ENCODE data around the gene CARMIL1.

DNA sequence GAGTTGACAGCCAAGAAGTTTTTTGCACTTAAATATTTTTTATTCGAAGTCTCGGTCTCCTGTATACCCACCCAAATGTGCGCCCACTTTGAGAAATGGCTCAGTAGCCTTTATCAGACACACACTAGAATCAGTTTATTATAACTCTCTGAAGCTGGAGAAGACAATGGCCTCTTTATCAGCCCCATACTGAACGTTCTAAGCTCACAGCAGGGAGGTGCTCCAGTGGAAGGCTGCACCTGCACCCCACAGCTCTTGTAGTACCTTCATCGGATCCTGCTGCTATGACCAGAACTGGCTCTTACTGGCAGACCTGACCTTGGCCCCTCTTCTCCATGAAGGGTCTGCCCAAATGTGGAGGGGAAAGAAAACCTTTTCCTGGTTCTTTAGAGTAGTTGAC is 207.8 kb downstream of the CARMIL1 start:
- TF ChIP-seq EZH2phosphoT487 (IDR thresholded peaks at IDR 0.05; ENCODE audit: borderline replicate concordance, low read depth) (no peak), POLR2AphosphoS5 (IDR thresholded peaks at IDR 0.05; ENCODE audit: low read depth, low read length) (no peak), CTCF (IDR thresholded peaks at IDR 0.05) (no peak), EP300 (IDR thresholded peaks at IDR 0.05; ENCODE audit: borderline replicate concordance in 1 of 2, low read depth in 1 of 2, low read length in 1 of 2) (no peak), SIN3A (IDR thresholded peaks at IDR 0.05; ENCODE audit: borderline replicate concordance, low read depth, low read length) (no peak), SMC3 (IDR thresholded peaks at IDR 0.05; ENCODE audit: low read depth, low read length) (no peak), TEAD4 (IDR thresholded peaks at IDR 0.05; ENCODE audit: borderline replicate concordance, insufficient read depth) (no peak)
